ENCODE measurements around the gene SLC35B4. TPM values are rescaled to one million over a fixed set of nuclear protein-coding genes. Genes with fewer than 3 reads are reported as not detected.

The SLC35B4 gene
- total RNA-seq, 1 experiment from 2014 or later, result 16.2 TPM

GRCh38 chr7:134293002-134293740, 23.6 kb downstream of the SLC35B4 start:
- DNase-seq (ENCODE audit: low spot score), result no peak

DNA sequence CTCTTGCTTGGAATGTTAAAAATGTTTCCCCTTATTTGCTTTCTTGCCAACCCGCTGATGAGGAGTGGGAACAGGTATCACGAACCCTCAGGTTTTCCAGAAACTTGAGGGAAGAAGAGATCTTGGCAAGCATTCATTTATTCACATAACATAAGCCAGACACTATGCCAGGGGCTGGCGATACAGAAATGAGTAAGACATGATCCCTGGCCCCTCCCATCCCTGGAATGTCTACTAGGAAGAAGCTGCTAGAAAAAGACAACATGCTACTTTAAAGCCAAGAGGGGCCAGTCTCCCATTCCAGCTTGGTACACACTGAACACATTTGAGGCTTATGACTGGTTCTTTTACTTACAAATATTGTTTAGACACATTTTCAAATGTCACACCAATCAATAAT, 26.4 kb downstream of the SLC35B4 start:
- DNase-seq (ENCODE audit: low spot score), result peak; percentile 35

GRCh38 chr7:134289841-134290240, 26.9 kb downstream of the SLC35B4 start:
- DNase-seq (ENCODE audit: low spot score), result no peak

GRCh38 chr7:134289423-134289822, 27.3 kb downstream of the SLC35B4 start:
- no peak for DNase-seq (ENCODE audit: low spot score)

DNA sequence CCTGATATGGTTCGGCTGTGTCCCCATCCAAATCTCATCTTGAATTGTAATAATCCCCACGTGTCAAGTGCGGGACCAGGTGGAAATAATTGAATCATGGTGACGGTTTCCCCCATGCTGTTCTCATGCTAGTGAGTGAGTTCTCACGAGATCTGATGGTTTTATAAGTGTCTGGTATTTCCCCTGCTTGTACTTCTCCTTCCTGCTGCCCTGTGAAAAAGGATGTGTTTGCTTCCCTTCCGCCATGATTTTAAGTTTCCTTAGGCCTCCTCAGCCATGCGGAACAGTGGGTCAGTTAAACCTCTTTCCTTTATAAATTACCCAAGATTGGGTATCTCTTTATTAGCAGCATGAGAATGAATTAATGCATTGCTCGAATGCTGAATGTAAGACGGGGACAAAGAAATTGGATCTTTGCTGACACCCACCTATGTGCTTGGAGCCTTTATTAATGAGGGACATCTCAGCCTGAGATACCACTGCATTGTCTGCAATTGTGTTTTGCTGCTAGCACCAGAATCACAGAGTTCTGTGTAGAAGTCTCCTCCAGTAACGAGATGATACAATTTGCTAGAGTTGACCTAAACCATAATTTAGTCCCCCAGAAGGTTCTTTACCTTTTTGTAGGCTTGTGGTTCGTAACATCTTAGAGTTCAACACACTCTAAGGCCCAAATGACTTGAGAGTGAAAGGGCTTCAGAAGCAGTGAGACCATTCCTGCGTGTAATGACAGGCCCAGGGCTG, 28.6 kb downstream of the SLC35B4 start:
- DNase-seq (ENCODE audit: low spot score), result no peak

DNA sequence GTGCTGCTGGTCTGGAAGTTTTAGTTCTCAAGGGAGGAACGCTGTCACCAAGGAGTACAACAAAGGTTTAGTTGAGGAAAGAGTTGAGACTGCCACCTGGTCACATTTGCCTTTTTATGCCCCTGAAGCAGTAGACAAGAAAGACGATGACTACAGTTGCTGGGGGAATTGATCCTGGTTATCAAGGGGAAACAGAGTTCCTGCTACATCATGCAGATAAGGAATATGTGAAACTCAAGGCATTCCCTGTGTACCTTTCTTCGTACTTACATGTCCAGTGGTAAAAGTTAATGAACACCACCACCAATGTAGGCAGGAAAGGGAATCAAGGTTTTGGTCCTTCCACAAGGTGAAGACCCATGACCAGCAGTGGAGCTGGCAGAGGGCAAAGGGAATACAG, 31.8 kb downstream of the SLC35B4 start:
- DNase-seq (ENCODE audit: low spot score), result no peak

GRCh38 chr7:134284011-134284410, 32.7 kb downstream of the SLC35B4 start:
- DNase-seq (ENCODE audit: low spot score), result no peak

GRCh38 chr7:134280508-134280907, 36.2 kb downstream of the SLC35B4 start:
- no peak for DNase-seq (ENCODE audit: low spot score)

DNA sequence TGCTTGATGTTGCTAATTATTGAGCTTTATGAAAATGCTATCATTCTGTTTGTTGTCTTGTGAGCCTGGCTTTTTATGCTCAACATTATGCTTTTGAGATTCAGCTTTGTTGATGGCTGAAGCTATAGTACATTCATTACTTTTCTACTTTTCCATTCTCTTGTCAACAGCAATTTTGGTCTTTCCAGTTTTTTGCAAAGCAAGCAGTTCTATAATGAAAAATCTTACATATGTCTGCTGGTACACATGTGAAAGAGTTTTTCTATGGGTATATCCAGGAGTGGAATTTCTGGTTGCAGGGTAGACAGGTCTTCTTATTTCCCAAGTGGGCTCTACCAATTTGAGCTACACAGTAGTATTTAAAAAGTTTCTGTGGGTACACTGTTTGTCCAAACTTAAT, 36.8 kb downstream of the SLC35B4 start:
- no peak for DNase-seq (ENCODE audit: low spot score)

- DNase-seq (ENCODE audit: low spot score), result no peak
Observed at GRCh38 chr7:134279336-134279735, 37.4 kb downstream of the SLC35B4 start.

DNA sequence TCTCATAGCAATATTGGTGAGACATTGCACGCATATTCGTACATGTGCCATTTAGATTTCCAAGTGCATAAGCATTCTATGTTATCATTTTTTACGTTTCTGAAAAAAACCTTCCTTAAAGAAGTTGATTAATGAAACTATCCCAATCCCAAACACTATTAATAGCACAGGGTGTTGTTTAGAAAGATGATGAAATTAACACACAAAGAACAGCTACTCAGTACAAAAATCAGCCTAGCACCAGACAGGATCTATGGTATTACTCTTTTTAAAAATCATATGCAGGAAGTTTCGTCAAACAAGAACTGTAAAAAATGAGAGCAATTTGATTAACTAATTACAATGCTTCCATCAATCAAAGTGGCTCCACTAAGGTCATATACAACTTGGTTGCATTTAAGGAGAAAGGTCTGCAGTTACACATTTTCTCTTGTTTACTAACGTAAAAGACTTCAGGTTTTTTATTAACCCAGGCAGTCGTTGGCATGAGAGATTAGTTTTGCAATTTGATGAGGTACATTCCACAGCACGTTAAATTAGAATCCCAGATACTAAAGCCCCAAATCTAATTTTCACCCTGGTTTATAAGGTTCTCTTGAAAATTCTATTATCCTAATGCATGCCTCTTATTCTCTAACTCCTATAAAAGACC, 38.1 kb downstream of the SLC35B4 start:
- no peak for DNase-seq (ENCODE audit: low spot score)

DNA sequence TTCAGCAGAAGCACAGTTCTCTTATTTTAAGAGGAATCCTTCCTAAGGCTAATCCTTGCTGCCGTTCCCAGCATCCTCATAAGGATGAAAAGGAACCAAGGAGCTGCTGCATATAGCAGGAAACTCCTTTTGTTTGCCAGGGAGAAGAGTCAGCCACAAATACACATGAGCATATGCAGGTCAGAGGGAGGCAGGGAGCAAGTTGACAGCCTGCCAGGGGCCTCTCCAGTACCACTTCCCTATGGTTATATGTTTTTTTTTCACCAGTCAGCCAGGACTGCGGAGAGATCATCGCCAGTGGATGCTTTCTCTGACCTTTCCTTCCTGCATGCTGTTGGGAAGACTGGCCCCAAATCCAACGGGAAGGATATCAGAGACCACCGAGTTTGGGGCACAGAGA, 39.8 kb downstream of the SLC35B4 start:
- no peak for DNase-seq (ENCODE audit: low spot score)

- no peak for DNase-seq (ENCODE audit: low spot score)
Observed at GRCh38 chr7:134262322-134262721, 54.4 kb downstream of the SLC35B4 start.

GRCh38 chr7:134255814-134256213, 60.9 kb downstream of the SLC35B4 start:
- DNase-seq (ENCODE audit: low spot score), result no peak

DNA sequence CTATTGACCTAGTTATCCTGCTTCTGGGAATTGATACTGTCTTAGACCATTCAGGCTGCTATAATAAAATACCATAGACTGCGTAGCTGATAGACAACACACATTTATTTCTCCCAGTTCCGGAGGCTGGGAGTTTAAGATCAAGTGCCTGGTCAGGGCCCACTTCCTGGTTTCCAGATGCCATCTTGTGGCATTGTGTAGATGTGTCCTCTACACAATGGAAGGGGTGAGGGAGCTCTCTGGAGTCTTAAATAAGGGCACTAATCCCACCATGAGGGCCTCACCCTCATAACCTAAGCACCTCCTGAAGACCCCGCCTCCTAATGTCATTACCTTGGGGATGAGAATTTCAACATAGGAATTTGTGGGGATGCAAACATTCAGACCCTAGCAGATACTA, 62.4 kb downstream of the SLC35B4 start:
- peak; percentile 37 for DNase-seq (ENCODE audit: low spot score)

DNA sequence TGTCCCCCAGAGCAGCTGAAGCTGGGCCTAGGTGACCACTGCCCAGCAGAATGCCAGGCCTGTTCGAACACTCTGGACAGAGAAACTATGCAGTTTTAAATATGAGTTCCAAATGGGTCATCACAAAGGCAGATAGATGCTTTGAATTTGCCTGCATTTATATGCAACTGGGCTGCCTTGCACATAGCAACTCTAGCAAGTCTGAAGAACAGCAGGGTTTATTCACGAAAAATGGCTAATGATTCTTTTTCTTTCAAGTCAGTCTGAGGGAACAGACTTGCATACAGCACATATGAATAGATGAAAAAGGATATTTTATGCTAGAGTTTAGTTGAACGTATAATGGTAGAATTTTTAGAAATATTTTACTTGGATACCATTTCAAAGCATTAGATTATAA, 68.5 kb downstream of the SLC35B4 start:
- no peak for DNase-seq (ENCODE audit: low spot score)

DNA sequence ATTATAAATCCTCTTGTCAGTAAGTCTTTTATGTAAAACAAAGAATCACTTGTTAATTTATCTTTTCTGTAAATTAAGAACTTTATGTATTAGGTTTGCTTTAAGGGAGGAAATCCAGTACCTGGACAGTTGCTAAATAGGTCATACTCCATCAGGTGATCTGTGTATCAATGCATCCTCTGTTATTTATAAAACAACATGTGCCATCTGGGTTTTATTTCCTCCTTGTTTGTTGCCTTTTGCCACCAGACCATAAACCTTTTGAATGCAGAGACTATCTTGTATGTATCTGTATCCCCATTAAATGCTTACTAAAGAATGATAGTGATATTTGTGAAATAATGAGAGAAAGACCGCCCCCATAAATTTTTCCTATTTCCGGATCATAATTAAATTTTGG, 70.0 kb downstream of the SLC35B4 start:
- DNase-seq (ENCODE audit: low spot score), result no peak

DNA sequence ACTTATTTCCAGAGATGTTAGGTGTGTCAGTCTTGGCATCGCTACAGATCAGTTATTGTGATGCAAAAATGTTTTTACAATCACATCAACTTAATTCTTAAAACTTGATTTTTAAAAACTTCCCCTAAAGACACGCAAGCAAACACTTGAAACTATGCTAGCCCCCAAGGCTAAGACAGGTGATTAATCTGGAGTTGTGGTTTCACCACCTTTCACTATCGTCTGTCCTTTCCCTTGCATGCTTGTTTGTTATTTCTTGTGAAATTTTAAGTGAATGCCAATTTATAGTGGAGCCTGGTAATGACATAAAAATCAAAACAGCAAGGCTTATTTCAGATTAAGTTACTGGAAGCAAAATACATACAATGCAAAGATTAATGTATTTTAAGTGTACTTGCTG, 70.4 kb downstream of the SLC35B4 start:
- no peak for DNase-seq (ENCODE audit: low spot score)

GRCh38 chr7:134245253-134245652, 71.5 kb downstream of the SLC35B4 start:
- DNase-seq (ENCODE audit: low spot score), result no peak
